ENCODE results near the gene NDUFS6.

- TF ChIP-seq CTCF (IDR thresholded peaks at IDR 0.05) (no peak), POLR2A (IDR thresholded peaks at IDR 0.05) (no peak)
Measured at GRCh38 chr5:1771149-1772065, 29.8 kb upstream of the NDUFS6 start.

Measured in body of pancreas (tissue), 4 donors.